ENCODE measurements around the gene JPH4. TPM values are rescaled to one million over a fixed set of nuclear protein-coding genes. Genes with fewer than 3 reads are reported as not detected.

The JPH4 gene
- total RNA-seq, 1 donor from 2014 or later, result 6.2 TPM

GRCh38 chr14:23558346-23559009 is 20.1 kb downstream of the JPH4 start:
- DNase-seq (no peak), ATAC-seq (no peak)
- intact Hi-C loops (cut with DNase I), result no loop called here
- H3K27me3 ChIP-seq, result no peaks in the 10 kb centered on the region
- no peak for TF ChIP-seq CTCF (IDR thresholded peaks at IDR 0.05)
- no peak overlapping the region for H3K4me3 ChIP-seq
- H3K36me3 ChIP-seq, result peaks cover 44% of the 10 kb centered on the region
- no peaks in the 10 kb centered on the region for H3K9me3 ChIP-seq
- H3K4me1 ChIP-seq, result peaks cover 19% of the 10 kb centered on the region
- no peak overlapping the region for H3K27ac ChIP-seq

DNA sequence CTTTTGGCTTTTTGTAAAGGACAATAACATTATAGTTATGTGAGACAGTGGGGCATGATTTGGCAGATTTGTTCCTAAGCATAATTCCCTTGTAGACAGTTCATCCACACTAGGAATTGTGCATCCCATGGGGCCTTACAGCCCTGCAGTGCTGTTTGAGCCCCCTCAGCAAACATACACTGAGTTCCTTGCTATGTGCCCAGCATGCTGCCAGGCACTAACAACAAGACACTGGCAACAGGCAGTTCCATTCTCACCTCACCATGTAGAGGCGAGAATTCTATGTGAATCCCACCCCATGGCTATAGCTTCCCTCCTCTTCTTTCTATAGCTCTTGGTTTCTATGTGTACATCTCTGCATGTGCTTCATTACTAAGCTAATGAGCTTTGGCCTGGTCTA is 20.6 kb downstream of the JPH4 start:
- Histone ChIP-seq H3K4me3 (no peak overlapping the region), H3K9me3 (no peaks in the 10 kb centered on the region), H3K27me3 (no peaks in the 10 kb centered on the region), H3K27ac (no peak overlapping the region), H3K36me3 (peaks cover 39% of the 10 kb centered on the region), H3K4me1 (peaks cover 19% of the 10 kb centered on the region)
- no peak for DNase-seq
- intact Hi-C loops (cut with DNase I), result no loop called here
- TF ChIP-seq CTCF (IDR thresholded peaks at IDR 0.05), result no peak
- ATAC-seq, result no peak

GRCh38 chr14:23557521-23557920 is 21.1 kb downstream of the JPH4 start:
- H3K4me3 ChIP-seq, result no peak overlapping the region
- no peak for ATAC-seq

GRCh38 chr14:23556700-23557440 is 21.7 kb downstream of the JPH4 start:
- H3K9me3 ChIP-seq, result no peaks in the 10 kb centered on the region
- H3K27me3 ChIP-seq, result no peaks in the 10 kb centered on the region
- peaks cover 29% of the 10 kb centered on the region for H3K36me3 ChIP-seq
- TF ChIP-seq CTCF (IDR thresholded peaks at IDR 0.05), result no peak
- H3K4me3 ChIP-seq, result peak overlapping the region; percentile 81
- ATAC-seq (no peak), DNase-seq (no peak)
- H3K4me1 ChIP-seq, result peaks cover 17% of the 10 kb centered on the region
- peak overlapping the region; percentile 98 for H3K27ac ChIP-seq
- intact Hi-C loops (cut with DNase I), result no loop called here

More at GRCh38 chr14:23557521-23557920, 21.1 kb downstream of the JPH4 start:
- no peak for TF ChIP-seq CTCF (IDR thresholded peaks at IDR 0.05)
- no peaks in the 10 kb centered on the region for H3K27me3 ChIP-seq
- intact Hi-C loops (cut with DNase I), result no loop called here
- H3K27ac ChIP-seq, result no peak overlapping the region
- H3K9me3 ChIP-seq, result no peaks in the 10 kb centered on the region
- peaks cover 19% of the 10 kb centered on the region for H3K4me1 ChIP-seq
- no peak for DNase-seq
- H3K36me3 ChIP-seq, result peaks cover 36% of the 10 kb centered on the region

DNA sequence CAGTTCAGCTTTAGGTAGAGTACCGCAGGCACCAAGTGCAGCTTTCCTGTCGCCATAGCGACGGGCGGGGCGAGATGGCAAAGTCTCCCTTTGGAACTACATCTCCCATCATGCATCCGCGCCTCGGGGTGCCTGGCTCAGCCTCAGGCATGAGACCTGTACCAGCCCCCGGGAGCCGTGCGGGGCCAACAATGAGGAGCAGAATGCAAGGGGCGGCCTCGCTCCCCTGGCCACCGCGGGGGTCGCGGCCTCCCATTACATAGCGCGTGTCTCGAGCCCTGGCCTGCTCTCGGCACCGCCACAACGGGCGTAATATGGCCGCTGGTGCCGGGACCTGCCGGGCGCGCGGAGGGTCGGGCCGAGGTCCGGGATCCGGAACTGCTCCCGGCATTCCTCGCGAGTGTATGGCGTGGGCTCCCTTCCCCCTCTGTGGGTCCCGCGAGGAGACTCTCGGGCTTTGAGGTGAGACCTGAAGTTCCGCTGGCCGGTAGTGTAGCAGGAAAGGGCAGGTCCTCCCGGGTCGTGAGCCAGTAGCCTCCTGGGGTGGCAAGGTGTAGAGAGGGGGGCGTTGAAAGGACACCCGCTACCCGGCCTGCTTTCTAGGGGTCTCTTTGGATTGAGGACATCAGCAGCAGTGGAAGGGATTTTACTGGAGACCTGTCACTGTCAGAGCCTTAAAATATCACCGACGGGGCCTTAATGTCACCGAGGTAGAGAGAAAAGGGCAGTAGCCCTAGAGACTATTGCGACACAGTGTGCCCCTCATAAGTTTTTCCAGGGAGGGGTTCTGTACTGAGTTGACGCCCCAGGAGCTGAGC is 22.5 kb downstream of the JPH4 start, which contains the start of gene THTPA:
THTPA (plus strand) TSS at position 390 of the 818 bp plus-strand sequence. CDS start 487 bp downstream, outside the sequence.
- DNase-seq (peak; percentile 98), ATAC-seq (peak; percentile 96)
- Histone ChIP-seq H3K9me3 (no peaks in the 10 kb centered on the region), H3K4me3 (peak within 1 kb of the TSS; percentile 81), H3K4me1 (peaks cover 17% of the 10 kb centered on the region), H3K36me3 (peaks cover 22% of the 10 kb centered on the region), H3K27me3 (no peaks in the 10 kb centered on the region), H3K27ac (peak within 1 kb of the TSS; percentile 98)
- TF ChIP-seq CTCF (IDR thresholded peaks at IDR 0.05), result no peak
- intact Hi-C loops (cut with DNase I), result no loop called here
